Measurements from ENCODE around the gene HADHA. TPM values are rescaled to one million over a fixed set of nuclear protein-coding genes. Genes with fewer than 3 reads are reported as not detected.

The HADHA gene
- total and polyA plus RNA-seq, 8 donors, result 53.2 to 144 (median 90.1) TPM

- intact Hi-C loops (cut with DNase I; ENCODE audit: low total_unique reads), result no loop called here
- DNase-seq, result no peak
- Histone ChIP-seq H3K4me3 (no peak overlapping the region), H3K27me3 (no peaks in the 10 kb centered on the region), H3K36me3 (peaks cover 37 to 66% (median 58%) of the 10 kb centered on the region in 4 donors), H3K9me3 (no peaks in the 10 kb centered on the region), H3K4me1 (peaks cover 27 to 48% (median 43%) of the 10 kb centered on the region in 4 donors), H3K27ac (no peak overlapping the region)
- 65 to 95% (median 89%) methylated on average over 1 of the region's 1 CpG for WGBS, 5 donors
- TF ChIP-seq CTCF (IDR thresholded peaks at IDR 0.05), result no peak
- no peak for TF ChIP-seq POLR2A (IDR thresholded peaks at IDR 0.05)
- TF ChIP-seq EP300 (IDR thresholded peaks at IDR 0.05), result no peak
- TF ChIP-seq POLR2AphosphoS5 (IDR thresholded peaks at IDR 0.05), result no peak
Observed at GRCh38 chr2:26237868-26238267, 6.6 kb downstream of the HADHA start.

- Histone ChIP-seq H3K4me3 (no peak overlapping the region), H3K36me3 (peaks cover 61 to 93% (median 86%) of the 10 kb centered on the region in 4 donors), H3K27ac (no peak overlapping the region), H3K9me3 (no peaks in the 10 kb centered on the region), H3K4me1 (peaks cover 9 to 20% (median 20%) of the 10 kb centered on the region in 4 donors), H3K27me3 (no peaks in the 10 kb centered on the region)
- DNase-seq, result peak in 1 of 2 donors; percentile 16
- WGBS, 5 donors, result 84 to 94% (median 88%) methylated on average over 9 of the region's 9 CpGs
- TF ChIP-seq CTCF (IDR thresholded peaks at IDR 0.05), result peak in 1 of 7 experiments; percentile 30
- TF ChIP-seq POLR2A (IDR thresholded peaks at IDR 0.05), result no peak
- intact Hi-C loops (cut with DNase I; ENCODE audit: low total_unique reads), result no loop called here
Observed at GRCh38 chr2:26235089-26235488, 9.3 kb downstream of the HADHA start.

GRCh38 chr2:26230806-26231205, 13.6 kb downstream of the HADHA start:
- no peak for DNase-seq
- Histone ChIP-seq H3K9me3 (no peaks in the 10 kb centered on the region), H3K4me3 (no peak overlapping the region), H3K27me3 (no peaks in the 10 kb centered on the region), H3K36me3 (peaks cover 76 to 100% (median 99%) of the 10 kb centered on the region in 4 donors), H3K4me1 (no peaks in the 10 kb centered on the region), H3K27ac (no peak overlapping the region)
- intact Hi-C loops (cut with DNase I; ENCODE audit: low total_unique reads), result no loop called here
- WGBS, 5 donors, result 98 to 100% (median 99%) methylated on average over 2 of the region's 2 CpGs
- TF ChIP-seq CTCF (IDR thresholded peaks at IDR 0.05) (no peak), POLR2A (IDR thresholded peaks at IDR 0.05) (no peak), EP300 (IDR thresholded peaks at IDR 0.05) (no peak), POLR2AphosphoS5 (IDR thresholded peaks at IDR 0.05) (no peak)

- DNase-seq, result no peak
- Histone ChIP-seq H3K4me3 (no peak overlapping the region), H3K36me3 (peaks cover 66 to 100% (median 92%) of the 10 kb centered on the region in 4 donors), H3K27me3 (no peaks in the 10 kb centered on the region), H3K4me1 (no peaks in the 10 kb centered on the region), H3K9me3 (no peaks in the 10 kb centered on the region), H3K27ac (no peak overlapping the region)
- 90 to 99% (median 97%) methylated on average over 3 of the region's 3 CpGs for WGBS, 5 donors
- intact Hi-C loops (cut with DNase I; ENCODE audit: low total_unique reads), result no loop called here
- no peak for TF ChIP-seq CTCF (IDR thresholded peaks at IDR 0.05)
- TF ChIP-seq POLR2AphosphoS5 (IDR thresholded peaks at IDR 0.05), result no peak
- TF ChIP-seq POLR2A (IDR thresholded peaks at IDR 0.05), result no peak
- no peak for TF ChIP-seq EP300 (IDR thresholded peaks at IDR 0.05)
Observed at GRCh38 chr2:26229595-26229994, 14.8 kb downstream of the HADHA start.

Measured in stomach (tissue), 9 donors.